ENCODE data around the gene GDF11.

Gene GDF11

DNA sequence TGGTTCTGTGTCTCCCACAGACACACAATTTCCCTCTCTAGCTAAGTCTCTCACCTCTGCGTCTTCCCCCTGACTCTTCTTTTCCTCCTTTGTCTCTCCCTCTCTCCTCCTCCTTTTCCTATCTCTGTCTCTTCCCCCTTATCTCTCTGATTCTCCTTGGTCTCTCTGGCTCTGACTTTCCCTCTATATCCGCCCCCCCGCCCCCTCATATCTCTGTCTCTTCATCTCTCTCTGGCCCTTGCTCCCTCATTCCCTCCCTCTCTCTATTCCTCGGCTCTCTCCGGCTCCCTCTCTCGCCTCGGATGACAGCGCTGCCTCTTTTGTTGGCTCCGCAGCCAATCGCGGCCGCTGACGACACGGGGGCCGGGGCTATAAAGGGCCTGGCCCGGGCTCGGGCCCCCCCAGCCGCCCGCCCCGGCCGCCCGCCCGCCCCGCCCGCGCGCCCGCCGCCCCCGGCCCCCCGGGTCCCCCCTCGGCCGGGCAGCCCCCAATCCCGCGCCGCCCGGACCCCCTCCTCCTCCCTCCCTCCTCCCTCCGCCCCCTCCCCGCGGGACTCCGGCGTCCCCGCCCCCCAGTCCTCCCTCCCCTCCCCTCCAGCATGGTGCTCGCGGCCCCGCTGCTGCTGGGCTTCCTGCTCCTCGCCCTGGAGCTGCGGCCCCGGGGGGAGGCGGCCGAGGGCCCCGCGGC, at the start of gene GDF11:
Gene GDF11 (plus strand): TSS at position 404 of the 687 bp plus-strand sequence. CDS start 195 bp downstream, at position 599.
- peaks cover 55% of the 10 kb centered on the region for H3K4me1 Mint-ChIP-seq
- peak within 1 kb of the TSS; percentile 83 to 99 (median 96) for H3K27ac Mint-ChIP-seq
- no peaks in the 10 kb centered on the region for H3K27me3 Mint-ChIP-seq (ENCODE audit: low read depth)
- TF ChIP-seq CTCF (IDR thresholded peaks at IDR 0.05; ENCODE audit: unreplicated experiment in 3 of 3): no peak
- peaks cover 7% of the 10 kb centered on the region for H3K36me3 Mint-ChIP-seq (ENCODE audit: low read depth)
- peak within 1 kb of the TSS; percentile 88 to 93 (median 91) for H3K4me3 Mint-ChIP-seq
- no peaks in the 10 kb centered on the region for H3K9me3 Mint-ChIP-seq

GRCh38 chr12:55693323-55694187, 49.4 kb upstream of the GDF11 start:
- no peak for TF ChIP-seq CTCF (IDR thresholded peaks at IDR 0.05; ENCODE audit: unreplicated experiment in 3 of 3)
- Mint-ChIP-seq H3K9me3 (no peaks in the 10 kb centered on the region), H3K27me3 (ENCODE audit: low read depth) (no peaks in the 10 kb centered on the region), H3K36me3 (ENCODE audit: low read depth) (no peaks in the 10 kb centered on the region), H3K4me1 (no peaks in the 10 kb centered on the region), H3K27ac (no peak overlapping the region), H3K4me3 (no peak overlapping the region)

GRCh38 chr12:55694188-55694515, 48.8 kb upstream of the GDF11 start:
- no peak overlapping the region for H3K4me3 Mint-ChIP-seq

GRCh38 chr12:55694651-55695050, 48.3 kb upstream of the GDF11 start:
- TF ChIP-seq CTCF (IDR thresholded peaks at IDR 0.05; ENCODE audit: unreplicated experiment in 3 of 3): no peak
- no peaks in the 10 kb centered on the region for H3K36me3 Mint-ChIP-seq (ENCODE audit: low read depth)

More at GRCh38 chr12:55694188-55694515, 48.8 kb upstream of the GDF11 start:
- Mint-ChIP-seq H3K9me3 (no peaks in the 10 kb centered on the region), H3K4me1 (no peaks in the 10 kb centered on the region), H3K27me3 (ENCODE audit: low read depth) (no peaks in the 10 kb centered on the region), H3K27ac (no peak overlapping the region), H3K36me3 (ENCODE audit: low read depth) (no peaks in the 10 kb centered on the region)
- no peak for TF ChIP-seq CTCF (IDR thresholded peaks at IDR 0.05; ENCODE audit: unreplicated experiment in 3 of 3)

DNA sequence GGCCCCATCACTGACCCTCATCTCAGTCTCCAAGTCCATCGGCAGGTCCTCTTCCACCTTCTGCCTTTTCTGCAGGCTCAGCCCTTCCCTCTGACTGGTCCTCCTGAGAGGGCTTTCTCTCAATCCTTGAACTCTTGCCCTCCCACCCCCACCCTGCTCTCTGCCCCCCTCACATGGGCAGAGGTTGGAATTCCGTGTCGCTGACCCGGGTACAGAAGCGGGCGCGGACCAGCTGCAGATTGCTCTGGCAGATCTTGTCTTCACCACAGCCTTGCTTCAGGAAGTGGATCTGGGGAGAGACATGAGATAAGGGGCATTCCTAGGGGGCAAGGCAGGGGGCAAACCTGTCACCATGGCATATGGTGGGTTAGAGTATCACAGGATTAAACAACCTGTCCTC, 47.6 kb upstream of the GDF11 start:
- no peak overlapping the region for H3K4me3 Mint-ChIP-seq
- TF ChIP-seq CTCF (IDR thresholded peaks at IDR 0.05; ENCODE audit: unreplicated experiment in 3 of 3): no peak
- H3K9me3 Mint-ChIP-seq: no peaks in the 10 kb centered on the region
- peaks cover 3% of the 10 kb centered on the region for H3K27me3 Mint-ChIP-seq (ENCODE audit: low read depth)
- H3K36me3 Mint-ChIP-seq (ENCODE audit: low read depth): no peaks in the 10 kb centered on the region
- no peaks in the 10 kb centered on the region for H3K4me1 Mint-ChIP-seq
- no peak overlapping the region for H3K27ac Mint-ChIP-seq

More at GRCh38 chr12:55694651-55695050, 48.3 kb upstream of the GDF11 start:
- H3K4me3 Mint-ChIP-seq: no peak overlapping the region
- no peak overlapping the region for H3K27ac Mint-ChIP-seq
- H3K27me3 Mint-ChIP-seq (ENCODE audit: low read depth): no peaks in the 10 kb centered on the region
- no peaks in the 10 kb centered on the region for H3K4me1 Mint-ChIP-seq
- no peaks in the 10 kb centered on the region for H3K9me3 Mint-ChIP-seq

Data from nephron (organoid).